GM12801 (cell line): ENCODE data around the gene VPS37B.

ENCODE experiments used
- CTCF ChIP-seq: IDR thresholded peaks from one replicate; pipeline ENCODE4 v1.5.1; 2011; ENCODE audit warnings: control low read depth; ENCODE audit not compliant: insufficient read length; ENCODE audit errors: extremely low read depth

VPS37B gene

GRCh38 chr12:122859303-122860039 lies 36.5 kb downstream of the VPS37B start:
- TF ChIP-seq CTCF: no peak

- TF ChIP-seq CTCF: no peak
Observed at GRCh38 chr12:122858591-122859302, 37.2 kb downstream of the VPS37B start.

GRCh38 chr12:122858171-122858570 lies 37.8 kb downstream of the VPS37B start:
- no peak for TF ChIP-seq CTCF

GRCh38 chr12:122856999-122857671 lies 38.8 kb downstream of the VPS37B start:
- TF ChIP-seq CTCF: no peak

- no peak for TF ChIP-seq CTCF
Observed at GRCh38 chr12:122855928-122856831, 39.7 kb downstream of the VPS37B start.

- TF ChIP-seq CTCF: no peak
Observed at GRCh38 chr12:122855071-122855829, 40.7 kb downstream of the VPS37B start.
